Gastrocnemius medialis (tissue), 4 donors: ENCODE measurements around the gene MYH13.

Experiments
- POLR2A ChIP-seq, 2 donors: fragments of 450-650 bp; IDR thresholded peaks; one replicate each; pipeline ENCODE4 v1.6.1; 2017; ENCODE audit warnings: antibody characterized with exemption in 2 of 2, mild to moderate bottlenecking in 2 of 2, moderate library complexity in 2 of 2
- TF ChIP-seq, protein P1 (sequence below), 5 experiments: fragments of 450-650 bp in 3 of 5; fragments of 200-600 bp in 2 of 5; sonication (generic) in 2 of 5; IDR thresholded peaks in 4 of 5; conservative IDR thresholded peaks in 1 of 5; 1 replicate in 4 of 5; 2 replicates in 1 of 5; pipeline ENCODE4 v1.5.1; 2016 to 2019; ENCODE audit warnings: antibody characterized with exemption in 5 of 5, mild to moderate bottlenecking in 3 of 5, moderate library complexity in 3 of 5

DNA sequence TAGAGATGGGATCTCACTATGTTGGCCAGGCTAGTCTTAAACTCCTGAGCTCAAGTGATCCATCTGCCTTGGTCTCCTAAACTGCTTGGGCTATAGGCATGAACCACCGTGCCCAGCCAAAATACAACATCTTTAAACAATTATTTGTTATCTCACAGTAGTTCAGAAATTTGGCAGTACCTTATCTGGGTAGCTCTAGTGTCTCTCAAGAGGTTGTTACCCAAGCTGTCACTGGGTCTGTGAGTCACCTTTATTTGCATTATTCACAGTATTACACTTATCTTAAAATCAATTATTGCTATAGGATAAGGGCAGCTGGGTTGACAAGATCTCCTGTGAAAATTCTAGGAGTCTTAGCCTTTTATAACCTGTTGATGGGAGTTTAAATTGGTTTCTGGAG lies 110.4 kb downstream of the MYH13 start:
- TF ChIP-seq, protein P1, sequence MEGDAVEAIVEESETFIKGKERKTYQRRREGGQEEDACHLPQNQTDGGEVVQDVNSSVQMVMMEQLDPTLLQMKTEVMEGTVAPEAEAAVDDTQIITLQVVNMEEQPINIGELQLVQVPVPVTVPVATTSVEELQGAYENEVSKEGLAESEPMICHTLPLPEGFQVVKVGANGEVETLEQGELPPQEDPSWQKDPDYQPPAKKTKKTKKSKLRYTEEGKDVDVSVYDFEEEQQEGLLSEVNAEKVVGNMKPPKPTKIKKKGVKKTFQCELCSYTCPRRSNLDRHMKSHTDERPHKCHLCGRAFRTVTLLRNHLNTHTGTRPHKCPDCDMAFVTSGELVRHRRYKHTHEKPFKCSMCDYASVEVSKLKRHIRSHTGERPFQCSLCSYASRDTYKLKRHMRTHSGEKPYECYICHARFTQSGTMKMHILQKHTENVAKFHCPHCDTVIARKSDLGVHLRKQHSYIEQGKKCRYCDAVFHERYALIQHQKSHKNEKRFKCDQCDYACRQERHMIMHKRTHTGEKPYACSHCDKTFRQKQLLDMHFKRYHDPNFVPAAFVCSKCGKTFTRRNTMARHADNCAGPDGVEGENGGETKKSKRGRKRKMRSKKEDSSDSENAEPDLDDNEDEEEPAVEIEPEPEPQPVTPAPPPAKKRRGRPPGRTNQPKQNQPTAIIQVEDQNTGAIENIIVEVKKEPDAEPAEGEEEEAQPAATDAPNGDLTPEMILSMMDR (IDR thresholded peaks at IDR 0.05 in 4 of 5, conservative IDR thresholded peaks at IDR 0.05 in 1 of 5): no peak
- no peak for TF ChIP-seq POLR2A (IDR thresholded peaks at IDR 0.05)
